Colonic mucosa (tissue), 4 donors: ENCODE results near the gene TMC6. TPM values are rescaled to one million over a fixed set of nuclear protein-coding genes. Genes with fewer than 3 reads are reported as not detected.

Experiments used
- DNase-seq: peaks from one replicate; pipeline ENCODE4 v3.0.0-alpha.2; 2020
- H3K27ac ChIP-seq: fragments of 200-600 bp; one replicate; pipeline ENCODE4 v1.8.0; 2021
- H3K27me3 ChIP-seq: fragments of 200-600 bp; one replicate; pipeline ENCODE4 v1.8.0; 2021
- H3K36me3 ChIP-seq: fragments of 200-600 bp; one replicate; pipeline ENCODE4 v1.8.0; 2021
- H3K4me1 ChIP-seq: fragments of 200-600 bp; one replicate; pipeline ENCODE4 v1.8.0; 2021; ENCODE audit warnings: mild to moderate bottlenecking
- H3K4me3 ChIP-seq: fragments of 200-600 bp; one replicate; pipeline ENCODE4 v1.8.0; 2021
- H3K9ac ChIP-seq, 2 donors: one replicate each; pipeline ENCODE4 v1.7.0; 2013; ENCODE audit warnings: control low read depth in 2 of 2, low read depth in 2 of 2, low read length in 2 of 2
- H3K9me3 ChIP-seq: fragments of 200-600 bp; one replicate; pipeline ENCODE4 v1.8.0; 2021
- intact Hi-C: fragments of 100-400 bp; cut with DNase I; formaldehyde crosslinking; loops from one replicate; pipeline ENCODE4 v1.14.1; 2022
- total RNA-seq, 2 donors: library from RNA; stranded (reverse); fragmentation: NEBNext Ultra II Directional in 1 of 2; extraction: Animal tissue kit (Norgen Biotek cat#: 25700) in 1 of 2; gene quantifications; one replicate each; pipeline ENCODE4 v1.2.1, GENCODE V29; 2021
- TF ChIP-seq, protein P1 (sequence below): fragments of 200-600 bp; IDR thresholded peaks from one replicate; pipeline ENCODE4 v1.8.0; 2022; ENCODE audit warnings: antibody characterized with exemption, mild to moderate bottlenecking
- donor health status: healthy.
- donor health status: DM: no; HTN: no; CAD: no.
- donor health status: DM: no; HTN: no; CAD: no.

The TMC6 gene
- total RNA-seq, 2 donors from 2014 or later = 108 to 159 TPM

DNA sequence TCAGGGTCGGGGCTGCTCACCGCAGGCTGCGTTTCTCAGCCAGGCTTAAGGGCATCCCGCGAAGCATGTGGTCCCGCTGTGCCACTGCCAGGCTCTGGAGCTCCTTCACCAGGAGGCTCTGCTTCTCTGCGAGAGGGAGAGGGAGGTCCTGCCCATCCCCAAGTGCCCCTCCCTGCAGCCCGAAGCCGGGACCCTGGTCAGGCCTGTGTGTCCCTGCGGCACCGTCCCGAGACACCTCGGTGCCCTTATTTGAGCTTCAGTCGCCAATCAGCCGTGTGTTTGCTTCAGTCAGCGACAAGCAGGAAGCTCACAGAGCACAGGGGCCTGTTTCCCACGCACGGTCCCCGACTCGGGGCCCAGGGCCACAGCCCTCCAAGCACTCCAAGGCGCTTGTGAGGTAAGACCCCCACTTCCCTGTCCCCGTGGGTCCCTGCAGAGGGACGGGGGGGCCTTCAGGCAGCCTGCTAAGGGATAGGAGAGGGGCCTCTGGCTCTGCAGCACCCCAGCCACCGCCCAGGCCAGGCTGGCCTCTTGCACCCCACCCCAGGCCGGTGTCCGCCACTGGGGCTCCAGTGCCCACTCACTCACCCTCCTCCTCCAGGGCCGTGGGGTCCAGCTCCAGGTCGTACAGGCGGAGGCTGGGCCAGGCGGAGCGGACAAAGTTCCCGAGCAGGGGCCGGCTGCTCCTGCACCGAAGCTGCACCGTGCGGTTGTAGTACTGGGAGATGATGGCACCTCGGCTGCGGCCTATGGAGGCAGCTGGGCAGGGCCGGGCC, 3.2 kb downstream of the TMC6 start:
- Histone ChIP-seq H3K4me1 (peaks cover 15% of the 10 kb centered on the region), H3K27me3 (no peaks in the 10 kb centered on the region), H3K36me3 (peaks cover 5% of the 10 kb centered on the region), H3K4me3 (peak overlapping the region; percentile 9), H3K27ac (peak overlapping the region; percentile 27), H3K9ac (peak overlapping the region; percentile 41 to 63), H3K9me3 (no peaks in the 10 kb centered on the region)
- TF ChIP-seq, protein P1, sequence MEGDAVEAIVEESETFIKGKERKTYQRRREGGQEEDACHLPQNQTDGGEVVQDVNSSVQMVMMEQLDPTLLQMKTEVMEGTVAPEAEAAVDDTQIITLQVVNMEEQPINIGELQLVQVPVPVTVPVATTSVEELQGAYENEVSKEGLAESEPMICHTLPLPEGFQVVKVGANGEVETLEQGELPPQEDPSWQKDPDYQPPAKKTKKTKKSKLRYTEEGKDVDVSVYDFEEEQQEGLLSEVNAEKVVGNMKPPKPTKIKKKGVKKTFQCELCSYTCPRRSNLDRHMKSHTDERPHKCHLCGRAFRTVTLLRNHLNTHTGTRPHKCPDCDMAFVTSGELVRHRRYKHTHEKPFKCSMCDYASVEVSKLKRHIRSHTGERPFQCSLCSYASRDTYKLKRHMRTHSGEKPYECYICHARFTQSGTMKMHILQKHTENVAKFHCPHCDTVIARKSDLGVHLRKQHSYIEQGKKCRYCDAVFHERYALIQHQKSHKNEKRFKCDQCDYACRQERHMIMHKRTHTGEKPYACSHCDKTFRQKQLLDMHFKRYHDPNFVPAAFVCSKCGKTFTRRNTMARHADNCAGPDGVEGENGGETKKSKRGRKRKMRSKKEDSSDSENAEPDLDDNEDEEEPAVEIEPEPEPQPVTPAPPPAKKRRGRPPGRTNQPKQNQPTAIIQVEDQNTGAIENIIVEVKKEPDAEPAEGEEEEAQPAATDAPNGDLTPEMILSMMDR = no peak
- no peak for DNase-seq
- intact Hi-C loops = loop anchor here (5.0 kb wide), 1 partner anchor 47 kb away; no protein-coding TSS in a partner anchor

DNA sequence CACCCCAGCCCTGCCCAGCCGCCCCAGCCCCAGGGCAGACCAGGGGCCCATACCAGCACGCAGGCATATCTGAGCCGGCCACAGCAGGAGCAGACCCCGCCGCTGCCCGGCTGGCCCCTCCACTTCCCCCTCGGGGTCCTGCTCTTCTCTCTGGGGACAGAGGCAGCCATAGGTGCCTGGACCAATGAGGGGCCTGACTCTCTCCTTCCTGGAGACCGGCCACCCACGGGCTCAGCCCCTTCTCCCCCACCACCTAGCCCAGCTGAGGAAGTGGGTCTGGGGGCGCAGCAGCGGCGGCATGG, 3.8 kb downstream of the TMC6 start:
- intact Hi-C loops = loop anchor here (5.0 kb wide), 1 partner anchor 48 kb away; no protein-coding TSS in a partner anchor
- TF ChIP-seq, protein P1 = no peak
- H3K36me3 ChIP-seq = peaks cover 5% of the 10 kb centered on the region
- H3K4me3 ChIP-seq = no peak overlapping the region
- peak overlapping the region in 1 of 2 donors; percentile 41 for H3K9ac ChIP-seq
- H3K27me3 ChIP-seq = no peaks in the 10 kb centered on the region
- no peaks in the 10 kb centered on the region for H3K9me3 ChIP-seq
- H3K27ac ChIP-seq = peak overlapping the region; percentile 27
- peaks cover 15% of the 10 kb centered on the region for H3K4me1 ChIP-seq
- no peak for DNase-seq

DNA sequence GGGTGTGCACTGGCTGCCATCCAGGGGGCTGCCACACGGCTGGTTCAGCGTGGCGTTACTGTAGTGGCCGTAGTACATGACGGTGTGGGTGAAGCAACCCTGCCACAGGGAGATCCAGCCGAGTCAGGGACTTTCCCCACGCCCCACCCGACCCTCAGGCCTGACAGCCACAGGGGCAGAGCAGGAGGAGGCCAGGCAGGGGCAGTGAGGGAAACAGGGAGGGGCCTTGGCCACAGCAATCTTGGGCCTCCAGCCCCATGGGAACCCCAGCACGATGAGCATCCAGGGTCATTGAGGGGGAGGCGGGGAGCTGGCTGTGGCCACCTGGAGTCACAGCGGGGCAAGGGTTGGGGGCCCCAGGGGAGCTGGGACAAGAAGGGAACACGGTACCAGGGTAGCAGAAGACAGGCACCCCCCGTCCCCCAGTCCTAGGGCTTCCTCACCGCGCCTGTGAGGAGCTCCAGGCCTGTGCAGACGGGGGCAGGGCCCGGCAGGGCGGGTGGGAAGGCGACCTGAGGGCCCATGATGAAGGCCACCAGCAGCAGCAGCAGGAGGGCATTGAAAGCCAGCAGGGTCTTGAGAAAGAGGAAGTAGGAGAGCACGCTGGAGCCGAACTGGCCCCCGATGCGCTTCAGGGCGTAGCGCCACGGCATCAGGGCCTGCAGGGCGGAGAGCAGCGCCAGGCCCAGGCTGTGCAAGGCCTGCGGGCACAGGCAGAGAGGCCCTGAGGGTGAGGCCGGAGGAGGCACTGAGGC, 4.3 kb downstream of the TMC6 start:
- TF ChIP-seq, protein P1 = no peak
- no peak overlapping the region for H3K27ac ChIP-seq

DNA sequence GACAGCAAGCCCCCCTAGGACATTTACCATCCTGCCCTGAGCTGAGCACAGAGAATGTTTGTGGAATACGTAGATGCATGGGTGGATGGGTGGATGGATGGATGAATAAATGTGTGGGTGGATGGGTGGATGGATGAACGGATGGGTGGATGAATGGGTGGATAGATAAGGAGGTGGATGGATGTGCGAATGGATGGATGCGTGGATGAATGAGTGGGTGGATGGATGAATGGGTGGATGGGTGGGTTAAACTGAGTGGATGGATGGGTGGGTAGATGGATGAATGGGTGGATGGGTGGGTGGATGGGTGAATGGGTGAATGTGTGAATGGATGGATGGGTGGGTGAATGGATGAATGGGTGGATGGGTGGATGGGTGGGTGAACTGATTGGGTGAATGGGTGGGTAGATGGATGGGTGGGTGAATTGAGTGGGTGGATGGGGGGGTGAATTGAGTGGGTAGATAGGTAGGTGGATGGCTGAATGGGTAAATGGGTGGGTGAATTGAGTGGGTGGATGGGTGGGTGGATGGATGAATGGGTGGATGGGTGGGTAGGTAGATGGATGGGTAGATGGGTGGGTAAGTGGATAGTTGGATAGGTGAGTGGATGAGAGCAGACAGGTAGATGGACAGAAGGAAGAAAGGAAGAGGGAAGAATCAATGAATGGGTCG, 5.2 kb downstream of the TMC6 start:
- Histone ChIP-seq H3K9me3 (no peaks in the 10 kb centered on the region), H3K4me1 (peaks cover 15% of the 10 kb centered on the region), H3K27ac (no peak overlapping the region), H3K36me3 (peaks cover 5% of the 10 kb centered on the region), H3K9ac (no peak overlapping the region), H3K27me3 (no peaks in the 10 kb centered on the region), H3K4me3 (no peak overlapping the region)
- no peak for DNase-seq
- TF ChIP-seq, protein P1 = no peak
- intact Hi-C loops = no loop called here

More for the DNA sequence above, 4.3 kb downstream of the TMC6 start:
- Histone ChIP-seq H3K9ac (peak overlapping the region in 1 of 2 donors; percentile 41), H3K4me3 (no peak overlapping the region), H3K27me3 (no peaks in the 10 kb centered on the region), H3K4me1 (peaks cover 15% of the 10 kb centered on the region), H3K36me3 (peaks cover 5% of the 10 kb centered on the region), H3K9me3 (no peaks in the 10 kb centered on the region)
- intact Hi-C loops = no loop called here
- DNase-seq = no peak

DNA sequence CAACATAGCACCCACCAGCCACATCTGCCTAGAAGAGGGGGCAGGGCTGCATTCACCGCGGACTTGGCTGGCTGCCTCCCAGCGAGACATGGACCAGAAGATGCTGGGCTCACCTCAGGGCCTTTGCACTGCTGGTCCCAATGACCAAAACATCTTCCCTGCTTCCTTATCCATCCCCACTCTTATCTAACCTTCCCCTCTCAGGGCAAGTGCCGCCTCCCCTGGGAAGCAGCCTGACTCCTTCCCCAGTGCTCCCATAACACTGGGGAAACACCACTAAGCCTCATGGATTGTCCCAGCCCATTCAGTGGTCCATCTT, 5.7 kb downstream of the TMC6 start:
- no peak overlapping the region for H3K9ac ChIP-seq
- H3K36me3 ChIP-seq = peaks cover 5% of the 10 kb centered on the region
- H3K4me1 ChIP-seq = peaks cover 15% of the 10 kb centered on the region
- intact Hi-C loops = no loop called here
- H3K9me3 ChIP-seq = no peaks in the 10 kb centered on the region
- TF ChIP-seq, protein P1 = no peak
- H3K4me3 ChIP-seq = no peak overlapping the region
- DNase-seq = no peak
- no peak overlapping the region for H3K27ac ChIP-seq
- no peaks in the 10 kb centered on the region for H3K27me3 ChIP-seq
